GM18505 (cell line): ENCODE results near the gene FBF1.

Experiments
- ATAC-seq: cut with Tn5 transposase; IDR thresholded peaks from one replicate; pipeline ENCODE4 v1.9.1; 2021; ENCODE audit not compliant: unreplicated experiment
- POLR2A ChIP-seq: IDR thresholded peaks from 4 replicates; pipeline ENCODE4 v1.6.1; 2011; ENCODE audit warnings: borderline replicate concordance; ENCODE audit not compliant: insufficient read depth, insufficient read length; ENCODE audit errors: extremely low read depth

FBF1 gene

GRCh38 chr17:75965468-75965867, 24.6 kb upstream of the FBF1 start:
- no peak for TF ChIP-seq POLR2A
- ATAC-seq = no peak

- ATAC-seq = no peak
- no peak for TF ChIP-seq POLR2A
Observed at GRCh38 chr17:75959839-75960511, 19.1 kb upstream of the FBF1 start.

- no peak for TF ChIP-seq POLR2A
Observed at GRCh38 chr17:75959051-75959838, 18.4 kb upstream of the FBF1 start.

GRCh38 chr17:75950855-75951554, 10.2 kb upstream of the FBF1 start:
- no peak for ATAC-seq
- no peak for TF ChIP-seq POLR2A

More at GRCh38 chr17:75959051-75959838, 18.4 kb upstream of the FBF1 start:
- ATAC-seq = no peak

- ATAC-seq = no peak
- no peak for TF ChIP-seq POLR2A
Observed at GRCh38 chr17:75950421-75950820, 9.6 kb upstream of the FBF1 start.

GRCh38 chr17:75945211-75945610, 4.4 kb upstream of the FBF1 start:
- ATAC-seq = no peak
- TF ChIP-seq POLR2A = no peak

- no peak for TF ChIP-seq POLR2A
- no peak for ATAC-seq
Observed at GRCh38 chr17:75943491-75943890, 2.6 kb upstream of the FBF1 start.

GRCh38 chr17:75942473-75942872, 1.6 kb upstream of the FBF1 start:
- ATAC-seq = no peak
- no peak for TF ChIP-seq POLR2A

GRCh38 chr17:75941442-75941819, 589 bp upstream of the FBF1 start:
- ATAC-seq = no peak
- TF ChIP-seq POLR2A = no peak

GRCh38 chr17:75937652-75938051, 3.2 kb downstream of the FBF1 start:
- no peak for TF ChIP-seq POLR2A

GRCh38 chr17:75933808-75934207, 7.0 kb downstream of the FBF1 start:
- ATAC-seq = no peak
- TF ChIP-seq POLR2A = no peak

More at GRCh38 chr17:75937652-75938051, 3.2 kb downstream of the FBF1 start:
- ATAC-seq = no peak

GRCh38 chr17:75932852-75933251, 8.0 kb downstream of the FBF1 start:
- ATAC-seq = no peak
- TF ChIP-seq POLR2A = no peak

GRCh38 chr17:75931062-75931461, 9.8 kb downstream of the FBF1 start:
- TF ChIP-seq POLR2A = no peak
- ATAC-seq = no peak
